HG03108 (cell line): ENCODE results near the gene CAPZA1.
A peak's percentile ranks its signal among the peaks of the same experiment; 100 is the strongest.

Experiments
- ATAC-seq: cut with Tn5 transposase; IDR thresholded peaks from one replicate; pipeline ENCODE4 v1.9.1; 2021; ENCODE audit warnings: moderate library complexity; ENCODE audit not compliant: unreplicated experiment

Gene CAPZA1

GRCh38 chr1:112699425-112700144 lies 80.0 kb downstream of the CAPZA1 start:
- ATAC-seq, result no peak

- ATAC-seq, result peak; percentile 38
These were observed 80.9 kb downstream of the CAPZA1 start for GRCh38 chr1:112700290-112701226.

- no peak for ATAC-seq
These were observed 81.8 kb downstream of the CAPZA1 start for GRCh38 chr1:112701227-112702066.

- no peak for ATAC-seq
These were observed 82.4 kb downstream of the CAPZA1 start for GRCh38 chr1:112702067-112702395.

- no peak for ATAC-seq
These were observed 83.0 kb downstream of the CAPZA1 start for GRCh38 chr1:112702420-112703261.

GRCh38 chr1:112703706-112704105 lies 84.1 kb downstream of the CAPZA1 start:
- ATAC-seq, result no peak

GRCh38 chr1:112704391-112704933 lies 84.8 kb downstream of the CAPZA1 start:
- ATAC-seq, result no peak

GRCh38 chr1:112704934-112705627 lies 85.4 kb downstream of the CAPZA1 start:
- peak; percentile 56 for ATAC-seq

GRCh38 chr1:112706505-112707220 lies 87.0 kb downstream of the CAPZA1 start, which contains the start of gene RHOC:
RHOC (minus strand) TSS chr1:112707127; CDS start chr1:112703799, 3,328 bp downstream.
- ATAC-seq, result peak; percentile 55

- ATAC-seq, result peak; percentile 57
These were observed 87.8 kb downstream of the CAPZA1 start for GRCh38 chr1:112707221-112708001.

GRCh38 chr1:112708002-112708448 lies 88.4 kb downstream of the CAPZA1 start:
- no peak for ATAC-seq

- ATAC-seq, result no peak
These were observed 88.9 kb downstream of the CAPZA1 start for GRCh38 chr1:112708489-112708888.

- no peak for ATAC-seq
These were observed 90.5 kb downstream of the CAPZA1 start for GRCh38 chr1:112710159-112710558.

GRCh38 chr1:112710586-112710985 lies 91.0 kb downstream of the CAPZA1 start:
- ATAC-seq, result no peak

GRCh38 chr1:112711041-112711440 lies 91.4 kb downstream of the CAPZA1 start:
- no peak for ATAC-seq

GRCh38 chr1:112711670-112712069 lies 92.0 kb downstream of the CAPZA1 start:
- ATAC-seq, result no peak

GRCh38 chr1:112712191-112712590 lies 92.6 kb downstream of the CAPZA1 start:
- ATAC-seq, result no peak

- no peak for ATAC-seq
These were observed 93.1 kb downstream of the CAPZA1 start for GRCh38 chr1:112712701-112713128.
